Measurements from ENCODE around the gene E2F6. TPM values are rescaled to one million over a fixed set of nuclear protein-coding genes. Genes with fewer than 3 reads are reported as not detected.

The E2F6 gene
- total and polyA plus RNA-seq, 2 of the 13 experiments (the other 11 are each of a cell fraction or from before 2014, with no cell fraction given), result 27.3 to 36.0 TPM

DNA sequence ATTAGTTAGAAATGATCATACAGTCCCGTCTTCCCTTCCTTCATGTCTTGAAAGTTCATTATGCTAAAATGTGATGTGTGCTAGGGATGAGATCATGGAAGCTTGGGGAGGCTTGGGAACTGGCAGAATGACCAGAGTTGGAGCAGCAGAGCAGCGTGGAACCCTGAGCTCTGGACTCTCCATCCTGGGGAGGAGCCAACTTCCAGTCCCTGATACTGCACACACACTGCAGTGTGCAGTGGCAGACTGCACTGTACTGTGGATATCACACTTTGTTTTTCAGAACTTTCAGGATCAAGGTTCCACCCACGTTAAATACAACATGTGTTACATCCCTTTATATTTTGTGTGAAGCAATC lies 40.6 kb upstream of the E2F6 start (continued):
- no peak for TF ChIP-seq BCL6 (CRISPR knock-in tag; IDR thresholded peaks at IDR 0.05)
- TF ChIP-seq, protein P1, sequence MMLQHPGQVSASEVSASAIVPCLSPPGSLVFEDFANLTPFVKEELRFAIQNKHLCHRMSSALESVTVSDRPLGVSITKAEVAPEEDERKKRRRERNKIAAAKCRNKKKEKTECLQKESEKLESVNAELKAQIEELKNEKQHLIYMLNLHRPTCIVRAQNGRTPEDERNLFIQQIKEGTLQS (CRISPR knock-in tag; IDR thresholded peaks at IDR 0.05), result no peak
- TF ChIP-seq ZBTB21 (CRISPR knock-in tag; IDR thresholded peaks at IDR 0.05), result no peak
- no peak for TF ChIP-seq SOX13 (IDR thresholded peaks at IDR 0.05)
- peak in 1 of 2 experiments; percentile 62; a peak in 1 of 4 replicates for TF ChIP-seq SOX13 (CRISPR knock-in tag; conservative IDR thresholded peaks at IDR 0.05 in 1 of 2, IDR thresholded peaks at IDR 0.05 in 1 of 2)
- TF ChIP-seq FOXK1 (CRISPR knock-in tag; IDR thresholded peaks at IDR 0.05; ENCODE audit: borderline replicate concordance, low read depth), result no peak
- TF ChIP-seq ZNF232 (CRISPR knock-in tag; IDR thresholded peaks at IDR 0.05; ENCODE audit: borderline replicate concordance), result peak; percentile 61; the same call in 1 of the 2 replicates
- TF ChIP-seq ZNF816 (CRISPR knock-in tag; IDR thresholded peaks at IDR 0.05; ENCODE audit: borderline replicate concordance), result no peak
- TF ChIP-seq, protein P2, sequence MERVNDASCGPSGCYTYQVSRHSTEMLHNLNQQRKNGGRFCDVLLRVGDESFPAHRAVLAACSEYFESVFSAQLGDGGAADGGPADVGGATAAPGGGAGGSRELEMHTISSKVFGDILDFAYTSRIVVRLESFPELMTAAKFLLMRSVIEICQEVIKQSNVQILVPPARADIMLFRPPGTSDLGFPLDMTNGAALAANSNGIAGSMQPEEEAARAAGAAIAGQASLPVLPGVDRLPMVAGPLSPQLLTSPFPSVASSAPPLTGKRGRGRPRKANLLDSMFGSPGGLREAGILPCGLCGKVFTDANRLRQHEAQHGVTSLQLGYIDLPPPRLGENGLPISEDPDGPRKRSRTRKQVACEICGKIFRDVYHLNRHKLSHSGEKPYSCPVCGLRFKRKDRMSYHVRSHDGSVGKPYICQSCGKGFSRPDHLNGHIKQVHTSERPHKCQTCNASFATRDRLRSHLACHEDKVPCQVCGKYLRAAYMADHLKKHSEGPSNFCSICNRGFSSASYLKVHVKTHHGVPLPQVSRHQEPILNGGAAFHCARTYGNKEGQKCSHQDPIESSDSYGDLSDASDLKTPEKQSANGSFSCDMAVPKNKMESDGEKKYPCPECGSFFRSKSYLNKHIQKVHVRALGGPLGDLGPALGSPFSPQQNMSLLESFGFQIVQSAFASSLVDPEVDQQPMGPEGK (CRISPR knock-in tag; IDR thresholded peaks at IDR 0.05), result peak; percentile 41
- TF ChIP-seq, protein P3, sequence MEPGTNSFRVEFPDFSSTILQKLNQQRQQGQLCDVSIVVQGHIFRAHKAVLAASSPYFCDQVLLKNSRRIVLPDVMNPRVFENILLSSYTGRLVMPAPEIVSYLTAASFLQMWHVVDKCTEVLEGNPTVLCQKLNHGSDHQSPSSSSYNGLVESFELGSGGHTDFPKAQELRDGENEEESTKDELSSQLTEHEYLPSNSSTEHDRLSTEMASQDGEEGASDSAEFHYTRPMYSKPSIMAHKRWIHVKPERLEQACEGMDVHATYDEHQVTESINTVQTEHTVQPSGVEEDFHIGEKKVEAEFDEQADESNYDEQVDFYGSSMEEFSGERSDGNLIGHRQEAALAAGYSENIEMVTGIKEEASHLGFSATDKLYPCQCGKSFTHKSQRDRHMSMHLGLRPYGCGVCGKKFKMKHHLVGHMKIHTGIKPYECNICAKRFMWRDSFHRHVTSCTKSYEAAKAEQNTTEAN (CRISPR knock-in tag; conservative IDR thresholded peaks at IDR 0.05), result peak; percentile 83
- TF ChIP-seq TBX3 (IDR thresholded peaks at IDR 0.05; ENCODE audit: borderline replicate concordance), result no peak
- TF ChIP-seq GFI1 (CRISPR knock-in tag; IDR thresholded peaks at IDR 0.05; ENCODE audit: borderline replicate concordance), result no peak
- TF ChIP-seq, protein P4, sequence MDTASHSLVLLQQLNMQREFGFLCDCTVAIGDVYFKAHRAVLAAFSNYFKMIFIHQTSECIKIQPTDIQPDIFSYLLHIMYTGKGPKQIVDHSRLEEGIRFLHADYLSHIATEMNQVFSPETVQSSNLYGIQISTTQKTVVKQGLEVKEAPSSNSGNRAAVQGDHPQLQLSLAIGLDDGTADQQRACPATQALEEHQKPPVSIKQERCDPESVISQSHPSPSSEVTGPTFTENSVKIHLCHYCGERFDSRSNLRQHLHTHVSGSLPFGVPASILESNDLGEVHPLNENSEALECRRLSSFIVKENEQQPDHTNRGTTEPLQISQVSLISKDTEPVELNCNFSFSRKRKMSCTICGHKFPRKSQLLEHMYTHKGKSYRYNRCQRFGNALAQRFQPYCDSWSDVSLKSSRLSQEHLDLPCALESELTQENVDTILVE (CRISPR knock-in tag; IDR thresholded peaks at IDR 0.05), result no peak
- TF ChIP-seq, protein P5, sequence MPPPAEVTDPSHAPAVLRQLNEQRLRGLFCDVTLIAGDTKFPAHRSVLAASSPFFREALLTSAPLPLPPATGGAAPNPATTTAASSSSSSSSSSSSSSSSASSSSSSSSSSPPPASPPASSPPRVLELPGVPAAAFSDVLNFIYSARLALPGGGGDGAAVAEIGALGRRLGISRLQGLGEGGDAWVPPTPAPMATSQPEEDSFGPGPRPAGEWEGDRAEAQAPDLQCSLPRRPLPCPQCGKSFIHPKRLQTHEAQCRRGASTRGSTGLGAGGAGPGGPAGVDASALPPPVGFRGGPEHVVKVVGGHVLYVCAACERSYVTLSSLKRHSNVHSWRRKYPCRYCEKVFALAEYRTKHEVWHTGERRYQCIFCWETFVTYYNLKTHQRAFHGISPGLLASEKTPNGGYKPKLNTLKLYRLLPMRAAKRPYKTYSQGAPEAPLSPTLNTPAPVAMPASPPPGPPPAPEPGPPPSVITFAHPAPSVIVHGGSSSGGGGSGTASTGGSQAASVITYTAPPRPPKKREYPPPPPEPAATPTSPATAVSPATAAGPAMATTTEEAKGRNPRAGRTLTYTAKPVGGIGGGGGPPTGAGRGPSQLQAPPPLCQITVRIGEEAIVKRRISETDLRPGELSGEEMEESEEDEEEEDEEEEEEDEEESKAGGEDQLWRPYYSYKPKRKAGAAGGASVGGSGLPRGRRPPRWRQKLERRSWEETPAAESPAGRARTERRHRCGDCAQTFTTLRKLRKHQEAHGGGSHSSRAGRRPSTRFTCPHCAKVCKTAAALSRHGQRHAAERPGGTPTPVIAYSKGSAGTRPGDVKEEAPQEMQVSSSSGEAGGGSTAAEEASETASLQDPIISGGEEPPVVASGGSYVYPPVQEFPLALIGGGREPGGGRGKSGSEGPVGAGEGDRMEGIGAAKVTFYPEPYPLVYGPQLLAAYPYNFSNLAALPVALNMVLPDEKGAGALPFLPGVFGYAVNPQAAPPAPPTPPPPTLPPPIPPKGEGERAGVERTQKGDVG (CRISPR knock-in tag; IDR thresholded peaks at IDR 0.05; ENCODE audit: borderline replicate concordance), result no peak
- TF ChIP-seq ZNF644 (CRISPR knock-in tag; IDR thresholded peaks at IDR 0.05; ENCODE audit: low read depth), result peak; percentile 96
- TF ChIP-seq FLYWCH1 (CRISPR knock-in tag; IDR thresholded peaks at IDR 0.05), result no peak
- peak; percentile 66; the same call in 1 of the 2 replicates for TF ChIP-seq FOXO1 (CRISPR knock-in tag; IDR thresholded peaks at IDR 0.05)
- no peak for TF ChIP-seq CBFB (CRISPR knock-in tag; IDR thresholded peaks at IDR 0.05)
- no peak for TF ChIP-seq PPARG (CRISPR knock-in tag; conservative IDR thresholded peaks at IDR 0.05)
- peak; percentile 69 for TF ChIP-seq SALL1 (CRISPR knock-in tag; IDR thresholded peaks at IDR 0.05)
- no peak for TF ChIP-seq ZNF883 (CRISPR knock-in tag; IDR thresholded peaks at IDR 0.05; ENCODE audit: not compliant biosample characterization)
- TF ChIP-seq AGO1 (IDR thresholded peaks at IDR 0.05; ENCODE audit: low read depth, low read length, poor library complexity, severe bottlenecking), result no peak
- TF ChIP-seq SPEN (CRISPR knock-in tag; IDR thresholded peaks at IDR 0.05; ENCODE audit: low read depth), result peak; percentile 69; the same call in 1 of the 2 replicates
- TF ChIP-seq POLR2AphosphoS2 (IDR thresholded peaks at IDR 0.05; ENCODE audit: low read depth, low read length), result no peak

Measured in HepG2 (cell line).